Naive thymus-derived CD4-positive, alpha-beta T cell (primary cell): Measurements from ENCODE around the gene CPNE6. TPM values are rescaled to one million over a fixed set of nuclear protein-coding genes. Genes with fewer than 3 reads are reported as not detected.
A peak's percentile ranks its signal among the peaks of the same experiment; 100 is the strongest.
"Not testable (repeated sequence)": the region's sequence is repeated elsewhere in the genome, so short reads cannot be mapped to it uniquely, and the experiment has no call there.

ENCODE experiments used
- ATAC-seq: fragments of 150-1000 bp; cut with Tn5 transposase; 2 replicates; pipeline ENCODE4 v1.10.0; 2021; ENCODE audit warnings: mild to moderate bottlenecking, moderate library complexity
- CTCF ChIA-PET: fragments of 350-600 bp; sonication (Branson Sonifier 250); formaldehyde crosslinking; loops from one replicate; lab custom pipeline; 2021; ENCODE audit warnings: antibody characterized with exemption; lab: Charles Lee
- POLR2A ChIA-PET: fragments of 350-600 bp; sonication (Branson Sonifier 250); formaldehyde crosslinking; loops from one replicate; lab custom pipeline; 2021; ENCODE audit warnings: antibody characterized with exemption, inconsistent platforms; lab: Charles Lee
- DNase-seq, 9 donors: peaks; one replicate each; pipeline versions ENCODE4 v3.0.0 to v3.0.0-alpha.2; 2020 to 2022; ENCODE audit warnings: mixed read lengths in 1 of 9
- H3K27ac ChIP-seq: one replicate; pipeline ENCODE4 v1.7.0; 2013; ENCODE audit warnings: mild to moderate bottlenecking, low read depth, low read length, moderate library complexity
- H3K27me3 ChIP-seq, 2 donors: one replicate each; pipeline ENCODE4 v1.7.0; 2013; ENCODE audit warnings: low read length in 2 of 2, mild to moderate bottlenecking in 2 of 2, moderate library complexity in 2 of 2; ENCODE audit not compliant: control insufficient read depth in 2 of 2, insufficient read depth in 2 of 2
- H3K36me3 ChIP-seq, 3 experiments: 1 replicate in 2 of 3; 2 replicates in 1 of 3; pipeline ENCODE4 v1.7.0; 2013; ENCODE audit warnings: low read length in 3 of 3, mild to moderate bottlenecking in 3 of 3, moderate library complexity in 1 of 3; ENCODE audit not compliant: insufficient read depth in 3 of 3, control insufficient read depth in 2 of 3
- H3K4me1 ChIP-seq, 2 donors: one replicate each; pipeline ENCODE4 v1.7.0; 2013; ENCODE audit warnings: low read length in 2 of 2, mild to moderate bottlenecking in 2 of 2, moderate library complexity in 1 of 2; ENCODE audit not compliant: control insufficient read depth in 2 of 2, insufficient read depth in 2 of 2
- H3K4me3 ChIP-seq: 2 replicates; pipeline ENCODE4 v1.7.0; 2013; ENCODE audit warnings: mild to moderate bottlenecking, low read length
- H3K9me3 ChIP-seq, 3 experiments: 1 replicate in 2 of 3; 2 replicates in 1 of 3; pipeline ENCODE4 v1.7.0; 2013; ENCODE audit warnings: low read length in 3 of 3; ENCODE audit not compliant: control insufficient read depth in 2 of 3
- H3K27ac Mint-ChIP-seq, 9 donors: one replicate each; pipeline ENCODE4 v1.8.0; 2020 to 2022; ENCODE audit warnings: mixed read lengths in 9 of 9, mild to moderate bottlenecking in 8 of 9, moderate library complexity in 5 of 9, inconsistent platforms in 2 of 9
- H3K27me3 Mint-ChIP-seq, 5 donors: one replicate each; pipeline ENCODE4 v1.8.0; 2021 to 2022; ENCODE audit warnings: mixed read lengths in 5 of 5, mild to moderate bottlenecking in 1 of 5
- H3K36me3 Mint-ChIP-seq, 5 donors: one replicate each; pipeline ENCODE4 v1.8.0; 2020 to 2022; ENCODE audit warnings: mixed read lengths in 5 of 5, mild to moderate bottlenecking in 3 of 5, inconsistent platforms in 1 of 5
- H3K4me1 Mint-ChIP-seq, 7 donors: one replicate each; pipeline ENCODE4 v1.8.0; 2020 to 2022; ENCODE audit warnings: mixed read lengths in 7 of 7, mild to moderate bottlenecking in 3 of 7, inconsistent platforms in 1 of 7
- H3K4me3 Mint-ChIP-seq, 10 donors: one replicate each; pipeline ENCODE4 v1.8.0; 2020 to 2022; ENCODE audit warnings: mild to moderate bottlenecking in 10 of 10, mixed read lengths in 10 of 10, moderate library complexity in 6 of 10, inconsistent platforms in 2 of 10
- H3K9me3 Mint-ChIP-seq, 11 donors: one replicate each; pipeline ENCODE4 v1.8.0; 2020 to 2022; ENCODE audit warnings: mixed read lengths in 11 of 11, mild to moderate bottlenecking in 4 of 11, inconsistent platforms in 1 of 11, moderate library complexity in 1 of 11
- intact Hi-C, 2 donors: fragments of 100-400 bp; cut with micrococcal nuclease; formaldehyde crosslinking; loops; one replicate each; pipeline ENCODE4 v1.15.1; 2023
- polyA plus RNA-seq, 2 donors: library from polyadenylated mRNA; unstranded; fragments of 300-500 nt; fragmentation: Illumina TruSeq; gene quantifications; one replicate each; pipeline ENCODE4 v1.2.3, GENCODE V29; 2021
- total RNA-seq, 6 experiments: library from RNA in 5 of 6; stranded (reverse) in 5 of 6; gene quantifications; 1 replicate in 5 of 6; 2 replicates in 1 of 6; pipeline ENCODE4 v1.2.3 and lab custom pipeline; 2021 to 2026

Gene CPNE6
- total and polyA plus RNA-seq, 7 experiments from 2014 or later: 0.12 TPM; not detected in 6

- no peaks in the 10 kb centered on the region for H3K4me1 ChIP-seq
- peak; percentile 46 to 76 (median 63) for DNase-seq
- peaks cover 0 to 6% (median 0%) of the 10 kb centered on the region in 3 experiments for H3K9me3 ChIP-seq
- Mint-ChIP-seq H3K27ac (peak overlapping the region; percentile 68 to 95 (median 88)), H3K4me3 (peak overlapping the region; percentile 93 to 100 (median 96)), H3K4me1 (peaks cover 6 to 16% (median 10%) of the 10 kb centered on the region in 7 donors), H3K36me3 (peaks cover 0 to 5% (median 0%) of the 10 kb centered on the region in 5 donors), H3K27me3 (peaks cover 0 to 3% (median 0%) of the 10 kb centered on the region in 5 donors), H3K9me3 (peaks cover 0 to 19% (median 7%) of the 10 kb centered on the region in 11 donors)
- ChIA-PET POLR2A (no interaction called here), CTCF (interaction anchor here (0.6 kb wide), 2 partner anchors 22 to 23 kb away, joined by 3 read pairs; no protein-coding TSS in a partner anchor)
- no peaks in the 10 kb centered on the region for H3K36me3 ChIP-seq
- peak overlapping the region; percentile 65 for H3K27ac ChIP-seq
- peak overlapping the region; percentile 80 for H3K4me3 ChIP-seq
- H3K27me3 ChIP-seq: no peaks in the 10 kb centered on the region
- ATAC-seq: peak; percentile 84
- intact Hi-C loops: loop anchor here (1.0 to 5.0 kb wide), 6 partner anchors 16 to 404 kb away; partner anchors contain the start of genes CARMIL3 (in 1 of the 2), DHRS4L2 (in 1 of the 2) and RABGGTA (in 1 of the 2)
Measured at GRCh38 chr14:24036169-24036962, 35.0 kb upstream of the CPNE6 start.

- intact Hi-C loops: loop anchor here (1.0 to 5.0 kb wide), 6 partner anchors 15 to 405 kb away; partner anchors contain the start of genes CARMIL3 (in 1 of the 2), DHRS4L2 (in 1 of the 2) and RABGGTA (in 1 of the 2)
- Histone ChIP-seq H3K4me3 (peak overlapping the region; percentile 80), H3K27ac (peak overlapping the region; percentile 65)
- Mint-ChIP-seq H3K4me3 (peak overlapping the region; percentile 93 to 100 (median 96)), H3K4me1 (peaks cover 6 to 16% (median 10%) of the 10 kb centered on the region in 7 donors), H3K9me3 (peaks cover 0 to 12% (median 4%) of the 10 kb centered on the region in 11 donors), H3K27ac (peak overlapping the region; percentile 68 to 95 (median 88))
- H3K27me3 Mint-ChIP-seq, H3K27me3 ChIP-seq, POLR2A ChIA-PET, DNase-seq, H3K36me3 Mint-ChIP-seq, H3K36me3 ChIP-seq, CTCF ChIA-PET, H3K4me1 ChIP-seq, H3K9me3 ChIP-seq, ATAC-seq: not testable (repeated sequence)
Measured at GRCh38 chr14:24036963-24037657, 34.3 kb upstream of the CPNE6 start.

DNA sequence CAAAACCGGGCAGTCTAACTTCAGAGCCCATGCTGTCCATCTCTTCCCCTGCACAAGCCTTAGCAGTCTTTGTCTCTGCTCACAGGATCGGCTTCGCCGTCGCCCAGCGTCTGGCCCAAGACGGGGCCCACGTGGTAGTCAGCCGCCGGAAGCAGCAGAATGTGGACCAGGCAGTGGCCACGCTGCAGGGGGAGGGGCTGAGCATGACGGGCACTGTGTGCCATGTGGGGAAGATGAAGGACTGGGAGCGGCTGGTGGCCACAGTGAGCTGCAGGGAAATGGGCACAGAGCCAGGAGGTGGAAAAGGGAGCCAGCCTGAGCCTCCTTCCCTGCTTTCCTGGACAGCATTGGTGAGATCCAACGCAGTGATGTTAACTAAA, 33.7 kb upstream of the CPNE6 start:
- H3K27me3 ChIP-seq: no peaks in the 10 kb centered on the region
- CTCF ChIA-PET: interaction anchor here (0.6 to 1.4 kb wide), 3 partner anchors 71 to 801 kb away, joined by 3 to 5 read pairs (median 4); no protein-coding TSS in a partner anchor
- H3K4me3 ChIP-seq: no peak overlapping the region
- Mint-ChIP-seq H3K27me3 (peaks cover 0 to 5% (median 0%) of the 10 kb centered on the region in 5 donors), H3K36me3 (no peaks in the 10 kb centered on the region), H3K27ac (no peak overlapping the region), H3K9me3 (peaks cover 0 to 7% (median 1%) of the 10 kb centered on the region in 11 donors), H3K4me3 (no peak overlapping the region), H3K4me1 (peaks cover 6 to 16% (median 10%) of the 10 kb centered on the region in 7 donors)
- no peak overlapping the region for H3K27ac ChIP-seq
- H3K36me3 ChIP-seq: no peaks in the 10 kb centered on the region
- ATAC-seq: no peak
- H3K9me3 ChIP-seq: peaks cover 0 to 5% (median 0%) of the 10 kb centered on the region in 3 experiments
- no peak for DNase-seq
- H3K4me1 ChIP-seq: no peaks in the 10 kb centered on the region
- intact Hi-C loops: loop anchor here in 1 of 2 donors (5.0 kb wide), 1 partner anchor 50 kb away; the partner anchor contains the start of gene DHRS4L2
- POLR2A ChIA-PET: no interaction called here

GRCh38 chr14:24038686-24039085, 32.7 kb upstream of the CPNE6 start:
- DNase-seq: no peak
- CTCF ChIA-PET: interaction anchor here (1.0 to 1.4 kb wide), 2 partner anchors 70 to 406 kb away, joined by 4 to 5 read pairs; no protein-coding TSS in a partner anchor

GRCh38 chr14:24040692-24041091, 30.7 kb upstream of the CPNE6 start:
- no peak for DNase-seq
- no peak overlapping the region for H3K27ac Mint-ChIP-seq
- no peak overlapping the region for H3K27ac ChIP-seq
- peaks cover 0 to 15% (median 0%) of the 10 kb centered on the region in 5 donors for H3K27me3 Mint-ChIP-seq
- no peaks in the 10 kb centered on the region for H3K27me3 ChIP-seq
- ChIA-PET POLR2A (no interaction called here), CTCF (interaction anchor here (0.9 kb wide), 2 partner anchors 11 to 50 kb away, joined by 3 to 4 read pairs; partner anchors contain the start of gene CARMIL3)
- no peaks in the 10 kb centered on the region for H3K9me3 ChIP-seq
- no peak for ATAC-seq
- H3K36me3 Mint-ChIP-seq: no peaks in the 10 kb centered on the region
- intact Hi-C loops: no loop called here
- no peaks in the 10 kb centered on the region for H3K4me1 ChIP-seq
- H3K4me1 Mint-ChIP-seq: peaks cover 5 to 10% (median 9%) of the 10 kb centered on the region in 7 donors
- H3K36me3 ChIP-seq: no peaks in the 10 kb centered on the region
- H3K9me3 Mint-ChIP-seq: no peaks in the 10 kb centered on the region
- H3K4me3 ChIP-seq: no peak overlapping the region
- H3K4me3 Mint-ChIP-seq: no peak overlapping the region

More at GRCh38 chr14:24038686-24039085, 32.7 kb upstream of the CPNE6 start:
- Mint-ChIP-seq H3K36me3 (no peaks in the 10 kb centered on the region), H3K27me3 (peaks cover 0 to 10% (median 0%) of the 10 kb centered on the region in 5 donors), H3K27ac (no peak overlapping the region), H3K4me3 (no peak overlapping the region), H3K9me3 (no peaks in the 10 kb centered on the region), H3K4me1 (peaks cover 6 to 16% (median 10%) of the 10 kb centered on the region in 7 donors)
- intact Hi-C loops: loop anchor here in 1 of 2 donors (5.0 kb wide), 1 partner anchor 51 kb away; the partner anchor contains the start of gene DHRS4L2
- no peak overlapping the region for H3K4me3 ChIP-seq
- ATAC-seq: no peak
- no peaks in the 10 kb centered on the region for H3K36me3 ChIP-seq
- no peaks in the 10 kb centered on the region for H3K9me3 ChIP-seq
- H3K27ac ChIP-seq: no peak overlapping the region
- H3K4me1 ChIP-seq: no peaks in the 10 kb centered on the region
- no peaks in the 10 kb centered on the region for H3K27me3 ChIP-seq
- POLR2A ChIA-PET: no interaction called here

DNA sequence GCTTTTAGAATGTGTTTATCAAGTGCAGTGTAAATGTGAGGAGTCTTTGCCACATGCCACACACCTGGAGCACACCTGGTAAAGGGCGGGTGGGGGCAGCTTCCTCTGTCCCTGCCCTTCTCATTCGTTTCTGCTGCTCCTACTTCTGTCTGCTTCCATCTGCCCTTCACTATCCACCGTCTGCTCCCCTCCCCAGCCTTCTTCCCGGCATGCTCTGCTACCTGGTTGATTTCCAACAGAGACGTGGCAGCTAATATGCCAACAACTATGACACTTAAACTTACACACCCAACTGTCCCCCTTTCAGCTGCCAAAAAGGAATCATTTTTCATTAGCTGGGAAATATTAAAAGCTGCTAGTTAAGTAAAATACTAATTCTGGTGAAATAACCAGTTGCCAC, 28.6 kb upstream of the CPNE6 start:
- Mint-ChIP-seq H3K4me3 (no peak overlapping the region), H3K9me3 (no peaks in the 10 kb centered on the region), H3K36me3 (no peaks in the 10 kb centered on the region), H3K4me1 (no peaks in the 10 kb centered on the region), H3K27ac (no peak overlapping the region), H3K27me3 (peaks cover 0 to 22% (median 0%) of the 10 kb centered on the region in 5 donors)
- H3K36me3 ChIP-seq: no peaks in the 10 kb centered on the region
- DNase-seq: no peak
- ChIA-PET POLR2A (interaction anchor here (0.7 kb wide), 1 partner anchor 35 kb away, joined by 3 read pairs; no protein-coding TSS in a partner anchor), CTCF (interaction anchor here (1.2 to 1.3 kb wide), 2 partner anchors 38 to 66 kb away, joined by 3 to 4 read pairs; no protein-coding TSS in a partner anchor)
- no peaks in the 10 kb centered on the region for H3K9me3 ChIP-seq
- no peak overlapping the region for H3K4me3 ChIP-seq
- H3K27me3 ChIP-seq: no peaks in the 10 kb centered on the region
- no peaks in the 10 kb centered on the region for H3K4me1 ChIP-seq
- no peak for ATAC-seq
- H3K27ac ChIP-seq: no peak overlapping the region
- intact Hi-C loops: no loop called here
